ENCODE results near the gene GSE1.

DNA sequence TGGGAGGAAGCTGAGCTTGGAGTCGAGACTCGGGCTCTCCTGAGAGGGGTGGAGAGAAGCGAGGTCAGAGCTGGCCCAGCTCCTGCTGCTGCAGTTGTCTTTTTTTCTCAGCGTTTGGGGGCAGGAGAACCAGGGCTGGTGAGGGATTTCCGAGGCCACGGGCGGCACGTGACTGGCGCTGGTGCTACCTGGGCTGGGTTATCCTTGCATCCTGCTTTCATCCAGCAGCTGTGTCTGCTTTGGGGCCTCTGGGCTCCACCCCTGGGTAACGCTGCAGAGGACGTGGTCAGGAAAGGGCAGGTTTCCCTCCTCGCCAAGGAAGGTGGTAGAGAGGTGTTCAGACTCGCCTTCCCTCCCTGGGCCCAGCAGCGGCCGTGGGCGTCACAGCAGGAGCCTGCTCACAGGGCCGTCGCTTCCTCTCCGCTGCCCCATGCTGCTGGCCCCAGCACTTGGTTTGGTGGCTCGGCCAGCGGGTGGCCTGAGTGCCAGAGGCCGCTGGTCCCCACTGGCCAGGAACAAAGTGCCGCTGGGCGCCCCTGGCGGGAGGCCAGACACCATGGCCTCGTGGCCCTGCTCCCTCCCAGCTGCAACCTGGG lies 22.5 kb downstream of the GSE1 start:
- TF ChIP-seq POLR2AphosphoS5 (IDR thresholded peaks at IDR 0.05) = no peak
- TF ChIP-seq, protein P1, sequence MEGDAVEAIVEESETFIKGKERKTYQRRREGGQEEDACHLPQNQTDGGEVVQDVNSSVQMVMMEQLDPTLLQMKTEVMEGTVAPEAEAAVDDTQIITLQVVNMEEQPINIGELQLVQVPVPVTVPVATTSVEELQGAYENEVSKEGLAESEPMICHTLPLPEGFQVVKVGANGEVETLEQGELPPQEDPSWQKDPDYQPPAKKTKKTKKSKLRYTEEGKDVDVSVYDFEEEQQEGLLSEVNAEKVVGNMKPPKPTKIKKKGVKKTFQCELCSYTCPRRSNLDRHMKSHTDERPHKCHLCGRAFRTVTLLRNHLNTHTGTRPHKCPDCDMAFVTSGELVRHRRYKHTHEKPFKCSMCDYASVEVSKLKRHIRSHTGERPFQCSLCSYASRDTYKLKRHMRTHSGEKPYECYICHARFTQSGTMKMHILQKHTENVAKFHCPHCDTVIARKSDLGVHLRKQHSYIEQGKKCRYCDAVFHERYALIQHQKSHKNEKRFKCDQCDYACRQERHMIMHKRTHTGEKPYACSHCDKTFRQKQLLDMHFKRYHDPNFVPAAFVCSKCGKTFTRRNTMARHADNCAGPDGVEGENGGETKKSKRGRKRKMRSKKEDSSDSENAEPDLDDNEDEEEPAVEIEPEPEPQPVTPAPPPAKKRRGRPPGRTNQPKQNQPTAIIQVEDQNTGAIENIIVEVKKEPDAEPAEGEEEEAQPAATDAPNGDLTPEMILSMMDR (IDR thresholded peaks at IDR 0.05) = no peak

Measured in breast epithelium (tissue), 3 donors.